Measurements from ENCODE around the gene MORN3. TPM values are rescaled to one million over a fixed set of nuclear protein-coding genes. Genes with fewer than 3 reads are reported as not detected.

MORN3 gene
- total and polyA plus RNA-seq, 2 of the 8 experiments (the other 6 are each of a cell fraction or from before 2014, with no cell fraction given): 0.39 to 0.93 TPM

DNA sequence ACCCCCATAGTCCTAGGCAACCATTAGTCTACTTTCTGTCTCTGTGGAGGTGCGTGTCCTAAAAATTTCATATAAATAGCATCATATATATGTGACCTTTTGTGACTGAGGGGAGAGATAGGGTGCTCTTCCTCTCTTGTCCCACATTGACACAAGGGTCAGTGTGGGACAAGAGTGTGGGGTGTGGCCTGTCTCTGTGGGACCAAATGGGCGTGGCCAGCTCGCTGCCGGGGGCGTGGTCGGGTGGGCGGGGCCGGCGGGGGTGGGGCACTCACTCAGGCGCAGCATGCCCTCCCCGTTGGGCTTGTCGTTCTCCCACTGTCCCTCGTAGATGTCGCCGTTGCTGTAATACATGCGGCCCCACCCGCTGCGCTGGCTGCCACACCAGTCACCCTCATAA, 15.5 kb downstream of the MORN3 start:
- FAIRE-seq (no peak), DNase-seq (ENCODE audit: low read depth in 1 of 2, low spot score in 2 of 2) (no peak)
- no peak overlapping the region for H2BK15ac ChIP-seq (ENCODE audit: low read length)
- peaks cover 0 to 8% (median 4%) of the 10 kb centered on the region in 4 experiments; a peak in 5 of 7 replicates for H3K4me1 ChIP-seq (replicated peaks in 1 of 4; ENCODE audit: control insufficient read depth in 3 of 4, insufficient read depth in 4 of 4, low read length in 3 of 4)
- no peak overlapping the region for H2BK5ac ChIP-seq (ENCODE audit: low read depth, low read length)
- H3K23ac ChIP-seq (ENCODE audit: insufficient read length): no peak overlapping the region
- no peak overlapping the region for H3K4me2 ChIP-seq (ENCODE audit: insufficient read depth in 1 of 2, low read depth in 2 of 2, low read length in 2 of 2)
- H4K8ac ChIP-seq (ENCODE audit: extremely low read depth, insufficient read depth, low read length): no peak overlapping the region
- no peak overlapping the region for H2BK120ac ChIP-seq (replicated peaks; ENCODE audit: low read depth, low read length)
- no peak overlapping the region for H3K56ac ChIP-seq (replicated peaks; ENCODE audit: insufficient read length, low read depth, low read length)
- no peaks in the 10 kb centered on the region for H4K20me1 ChIP-seq (replicated peaks in 1 of 2; ENCODE audit: control insufficient read depth in 1 of 2, insufficient read depth in 2 of 2, low read length in 2 of 2)
- no peak overlapping the region for H4K5ac ChIP-seq (ENCODE audit: insufficient read length, low read depth, low read length)
- H3K27me3 ChIP-seq (replicated peaks in 1 of 4; ENCODE audit: control insufficient read depth in 3 of 4, extremely low read depth in 1 of 4, insufficient read depth in 3 of 4, low read length in 3 of 4): no peaks in the 10 kb centered on the region
- H4K91ac ChIP-seq (replicated peaks; ENCODE audit: insufficient read length, low read length): no peak overlapping the region
- ChIA-PET POLR2A (ENCODE audit: partially characterized antibody) (interaction anchor here (0.5 to 1.8 kb wide), 7 partner anchors 10 to 304 kb away, joined by 3 to 15 read pairs (median 4); no protein-coding TSS in a partner anchor), CTCF (ENCODE audit: partially characterized antibody) (interaction anchor here (0.6 to 2.1 kb wide), 11 partner anchors 12 to 253 kb away, joined by 3 to 8 read pairs (median 3); no protein-coding TSS in a partner anchor)
- WGBS, 2 experiments (ENCODE audit: extremely low coverage in 1 of 2, insufficient coverage in 1 of 2, insufficient read length in 1 of 2, insufficient replicate concordance in 2 of 2, low coverage in 1 of 2, low lambda C conversion rate in 2 of 2, missing lambda C conversion rate in 1 of 2): 89% methylated on average over 13 of the region's 18 CpGs; no CpG with 5 or more reads in 1 of the 2 experiments
- H3K27ac ChIP-seq (ENCODE audit: low read depth, low read length): no peak overlapping the region
- H2AK5ac ChIP-seq (ENCODE audit: low read depth, low read length): no peak overlapping the region
- H3K79me1 ChIP-seq (ENCODE audit: low read depth, low read length): no peaks in the 10 kb centered on the region
- peaks cover 0 to 3% (median 0%) of the 10 kb centered on the region in 4 experiments; a peak in 1 of 8 replicates for H3K36me3 ChIP-seq (ENCODE audit: control insufficient read depth in 2 of 4, insufficient read depth in 4 of 4, low read length in 3 of 4)
- no peaks in the 10 kb centered on the region; the same call in 1 of the 2 replicates for H3K23me2 ChIP-seq (ENCODE audit: low read depth, low read length)
- H3K18ac ChIP-seq (ENCODE audit: extremely low read depth, low read length): no peak overlapping the region
- no peak overlapping the region for H2BK12ac ChIP-seq (ENCODE audit: low read depth, low read length)
- H2AFZ ChIP-seq (ENCODE audit: low read length): no peak overlapping the region
- no peak overlapping the region for H3K4me3 ChIP-seq (ENCODE audit: extremely low read depth in 1 of 4, insufficient read depth in 2 of 4, low read depth in 3 of 4, low read length in 4 of 4)
- H3K9me3 ChIP-seq (ENCODE audit: insufficient read depth in 2 of 2, low read depth in 1 of 2, low read length in 1 of 2): no peaks in the 10 kb centered on the region
- H2BK20ac ChIP-seq (ENCODE audit: low read length): no peak overlapping the region
- H3K79me2 ChIP-seq (ENCODE audit: control insufficient read depth in 1 of 2, insufficient read depth in 2 of 2, low read length in 2 of 2): no peaks in the 10 kb centered on the region
- H3K14ac ChIP-seq (ENCODE audit: insufficient read length): no peak overlapping the region
- H3K9ac ChIP-seq (replicated peaks in 1 of 4; ENCODE audit: extremely low read depth in 1 of 4, low read depth in 3 of 4, low read length in 3 of 4): no peak overlapping the region
- no peak overlapping the region for H3K4ac ChIP-seq (replicated peaks; ENCODE audit: insufficient read length, low read depth, low read length)
- no peak for TF ChIP-seq SAP30 (IDR thresholded peaks at IDR 0.05; ENCODE audit: insufficient read depth, insufficient replicate concordance, low read length)
- TF ChIP-seq RBBP5 (IDR thresholded peaks at IDR 0.05; ENCODE audit: borderline replicate concordance, low read depth, low read length): no peak
- TF ChIP-seq CTBP2 (IDR thresholded peaks at IDR 0.05; ENCODE audit: borderline replicate concordance, insufficient read depth, insufficient read length, low read length): no peak
- no peak for TF ChIP-seq HDAC6 (IDR thresholded peaks at IDR 0.05; ENCODE audit: low read depth, low read length)
- no peak for TF ChIP-seq EGR1 (IDR thresholded peaks at IDR 0.05; ENCODE audit: borderline replicate concordance, low read depth, low read length)
- no peak for TF ChIP-seq FOSL1 (IDR thresholded peaks at IDR 0.05; ENCODE audit: insufficient read depth, low read depth, low read length)
- no peak for TF ChIP-seq SP1 (IDR thresholded peaks at IDR 0.05; ENCODE audit: low read depth, low read length)
- no peak for TF ChIP-seq ZNF274 (IDR thresholded peaks at IDR 0.05; ENCODE audit: borderline replicate concordance, extremely low read depth, low read length)
- TF ChIP-seq JUN (IDR thresholded peaks at IDR 0.05; ENCODE audit: low read depth, low read length): no peak
- no peak for TF ChIP-seq CEBPB (IDR thresholded peaks at IDR 0.05; ENCODE audit: low read depth, low read length)
- TF ChIP-seq, protein P1, sequence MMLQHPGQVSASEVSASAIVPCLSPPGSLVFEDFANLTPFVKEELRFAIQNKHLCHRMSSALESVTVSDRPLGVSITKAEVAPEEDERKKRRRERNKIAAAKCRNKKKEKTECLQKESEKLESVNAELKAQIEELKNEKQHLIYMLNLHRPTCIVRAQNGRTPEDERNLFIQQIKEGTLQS (IDR thresholded peaks at IDR 0.05; ENCODE audit: insufficient read depth, low read depth, low read length): no peak
- TF ChIP-seq RNF2 (IDR thresholded peaks at IDR 0.05; ENCODE audit: borderline replicate concordance, low read depth, low read length, missing control alignments, poor library complexity, severe bottlenecking): no peak
- no peak for TF ChIP-seq POLR2AphosphoS5 (IDR thresholded peaks at IDR 0.05; ENCODE audit: low read depth, low read length)

Measured in H1 (cell line).